ENCODE measurements around the gene CAMTA1. TPM values are rescaled to one million over a fixed set of nuclear protein-coding genes. Genes with fewer than 3 reads are reported as not detected.

Gene CAMTA1
- total RNA-seq, 6 experiments from 2014 or later = 78.1 to 96.6 (median 86.1) TPM

DNA sequence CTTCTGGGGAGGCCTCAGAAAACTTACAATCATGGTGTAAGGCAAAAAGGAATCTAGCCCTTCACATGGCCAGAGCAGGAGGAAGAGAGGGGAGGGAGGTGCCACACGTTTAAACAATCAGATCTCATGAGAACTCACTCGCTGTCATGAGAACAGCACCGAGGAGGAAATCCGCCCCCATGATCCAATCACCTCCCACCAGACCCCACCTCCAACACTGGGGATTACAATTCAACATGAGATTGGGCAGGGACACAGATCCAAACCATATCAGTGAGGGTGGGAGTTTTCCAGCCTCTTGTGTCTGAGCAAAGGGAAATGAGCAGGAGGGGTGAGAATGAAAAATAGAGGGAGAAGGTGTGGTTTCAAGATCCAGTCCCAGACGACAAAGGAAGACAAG, 503.7 kb downstream of the CAMTA1 start:
- no peak for TF ChIP-seq CTCF (IDR thresholded peaks at IDR 0.05)
- peaks cover 2% of the 10 kb centered on the region; the same call in 1 of the 2 replicates for H3K27me3 Mint-ChIP-seq (ENCODE audit: insufficient read depth)
- H3K9me3 Mint-ChIP-seq = peaks cover 23% of the 10 kb centered on the region
- H3K4me1 Mint-ChIP-seq (ENCODE audit: low read depth) = peaks cover 46% of the 10 kb centered on the region
- no peak for DNase-seq
- no peak overlapping the region for H3K4me3 Mint-ChIP-seq
- H3K36me3 Mint-ChIP-seq (ENCODE audit: low read depth) = peaks cover 31% of the 10 kb centered on the region
- H3K27ac Mint-ChIP-seq = no peak overlapping the region

DNA sequence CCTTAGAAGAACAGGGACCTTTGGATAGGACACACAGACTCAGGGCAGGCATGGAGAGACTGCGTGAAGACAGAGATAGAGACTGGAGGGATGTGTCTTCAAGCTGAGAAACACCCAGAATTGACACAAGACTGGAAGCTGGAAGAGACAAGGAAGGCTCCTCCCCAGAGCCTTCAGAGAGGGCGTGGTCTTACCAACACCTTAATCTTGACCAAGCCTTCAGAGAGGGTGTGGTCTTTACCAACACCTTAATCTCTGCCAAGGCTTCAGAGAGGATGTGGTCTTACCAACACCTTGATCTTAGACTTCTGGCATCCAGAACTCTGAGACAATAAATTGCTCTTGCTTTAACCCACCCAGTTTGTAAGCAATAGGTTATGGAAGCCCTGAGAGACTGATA, 504.4 kb downstream of the CAMTA1 start:
- DNase-seq = no peak
- H3K9me3 Mint-ChIP-seq = peaks cover 23% of the 10 kb centered on the region
- no peak overlapping the region for H3K27ac Mint-ChIP-seq
- H3K4me3 Mint-ChIP-seq = no peak overlapping the region
- peaks cover 31% of the 10 kb centered on the region for H3K36me3 Mint-ChIP-seq (ENCODE audit: low read depth)
- no peak for TF ChIP-seq CTCF (IDR thresholded peaks at IDR 0.05)
- peaks cover 2% of the 10 kb centered on the region; the same call in 1 of the 2 replicates for H3K27me3 Mint-ChIP-seq (ENCODE audit: insufficient read depth)
- H3K4me1 Mint-ChIP-seq (ENCODE audit: low read depth) = peaks cover 42% of the 10 kb centered on the region

DNA sequence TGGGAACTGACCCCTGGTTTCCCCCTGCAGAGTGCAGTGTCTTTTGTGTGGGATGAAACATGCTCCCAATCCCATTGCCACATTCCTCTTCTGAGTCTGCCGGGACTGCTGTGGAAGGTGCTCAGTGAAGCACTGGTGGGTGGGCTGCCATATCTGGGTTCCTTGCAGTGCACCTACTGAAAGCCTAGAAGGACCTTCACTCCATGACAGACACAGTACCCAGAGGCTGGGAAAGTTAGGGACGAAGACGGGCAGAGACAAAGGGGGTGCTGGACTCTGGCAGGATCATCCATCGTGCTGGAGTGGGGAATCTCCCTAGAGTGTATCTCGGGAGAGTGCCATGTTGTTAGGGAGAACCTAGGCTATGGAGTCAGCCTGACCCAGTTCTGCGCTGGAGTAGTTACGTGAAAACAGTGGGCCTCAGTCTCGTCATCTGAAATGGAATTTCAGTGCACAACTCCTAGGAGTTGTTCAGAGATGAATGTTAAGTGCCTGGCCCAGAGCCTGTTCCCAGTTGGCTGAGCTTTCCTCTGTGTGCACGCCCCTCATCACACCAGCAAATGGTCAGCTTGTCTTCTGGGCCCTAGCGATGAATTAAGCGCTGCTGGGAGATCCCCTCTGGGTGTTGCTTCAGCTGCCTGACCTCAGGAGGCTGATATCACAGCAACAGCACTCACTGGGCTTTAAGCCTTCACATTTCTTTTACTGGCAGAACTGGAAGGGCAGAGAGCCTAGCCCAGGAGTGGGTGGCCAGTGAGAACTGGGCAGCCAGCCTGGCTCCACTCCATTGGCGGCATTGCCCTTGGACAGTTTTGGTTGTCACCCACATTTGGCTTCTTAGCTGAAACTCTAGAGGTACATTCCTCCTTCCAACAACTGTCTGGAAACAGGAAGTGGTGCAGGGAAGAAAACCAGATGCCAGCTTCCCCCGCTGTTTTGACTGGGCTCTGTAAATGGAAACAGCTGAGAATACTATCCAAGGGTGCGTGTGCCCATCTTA, 506.0 kb downstream of the CAMTA1 start:
- no peak for TF ChIP-seq CTCF (IDR thresholded peaks at IDR 0.05)
- H3K9me3 Mint-ChIP-seq = peaks cover 26% of the 10 kb centered on the region
- H3K36me3 Mint-ChIP-seq (ENCODE audit: low read depth) = peaks cover 32% of the 10 kb centered on the region
- peaks cover 33% of the 10 kb centered on the region for H3K4me1 Mint-ChIP-seq (ENCODE audit: low read depth)
- peaks cover 2% of the 10 kb centered on the region; the same call in 1 of the 2 replicates for H3K27me3 Mint-ChIP-seq (ENCODE audit: insufficient read depth)
- H3K4me3 Mint-ChIP-seq = no peak overlapping the region
- H3K27ac Mint-ChIP-seq = peak overlapping the region; percentile 42; the same call in 1 of the 2 replicates
- no peak for DNase-seq

DNA sequence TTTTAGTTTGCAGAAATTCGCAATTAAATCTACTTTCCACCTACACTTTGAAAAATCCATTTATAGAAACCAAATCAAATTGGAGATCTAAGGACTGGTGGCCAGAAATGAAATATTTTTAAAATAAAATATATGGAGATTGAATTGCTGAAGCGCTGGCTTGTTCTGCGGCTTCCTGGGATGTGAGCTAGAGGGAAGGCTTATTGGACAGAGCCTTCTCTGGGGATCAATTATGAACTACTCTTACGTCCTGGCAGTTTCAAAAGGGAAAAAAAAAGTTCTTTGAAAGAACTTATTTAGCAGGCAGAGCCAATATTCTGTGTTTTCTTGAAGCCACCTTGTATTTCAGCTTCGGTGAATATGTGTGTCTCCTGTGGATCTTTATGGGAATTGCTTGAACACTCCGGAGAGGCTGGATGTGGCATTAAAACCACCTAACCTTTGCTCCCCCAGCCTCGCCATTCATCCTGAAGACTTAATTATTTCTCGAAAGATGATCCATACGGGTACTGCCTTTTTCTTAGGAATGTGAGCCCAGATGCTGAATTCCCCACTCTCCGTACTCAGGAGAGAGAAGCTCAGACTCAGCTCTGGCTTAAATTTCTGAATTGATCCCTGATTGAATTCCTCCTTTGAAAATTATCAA, 506.9 kb downstream of the CAMTA1 start:
- H3K27me3 Mint-ChIP-seq (ENCODE audit: insufficient read depth) = peaks cover 2% of the 10 kb centered on the region; the same call in 1 of the 2 replicates
- TF ChIP-seq CTCF (IDR thresholded peaks at IDR 0.05) = no peak
- H3K9me3 Mint-ChIP-seq = peaks cover 30% of the 10 kb centered on the region
- no peak overlapping the region for H3K27ac Mint-ChIP-seq
- H3K4me3 Mint-ChIP-seq = no peak overlapping the region
- H3K36me3 Mint-ChIP-seq (ENCODE audit: low read depth) = peaks cover 32% of the 10 kb centered on the region
- DNase-seq = no peak
- H3K4me1 Mint-ChIP-seq (ENCODE audit: low read depth) = peaks cover 40% of the 10 kb centered on the region

DNA sequence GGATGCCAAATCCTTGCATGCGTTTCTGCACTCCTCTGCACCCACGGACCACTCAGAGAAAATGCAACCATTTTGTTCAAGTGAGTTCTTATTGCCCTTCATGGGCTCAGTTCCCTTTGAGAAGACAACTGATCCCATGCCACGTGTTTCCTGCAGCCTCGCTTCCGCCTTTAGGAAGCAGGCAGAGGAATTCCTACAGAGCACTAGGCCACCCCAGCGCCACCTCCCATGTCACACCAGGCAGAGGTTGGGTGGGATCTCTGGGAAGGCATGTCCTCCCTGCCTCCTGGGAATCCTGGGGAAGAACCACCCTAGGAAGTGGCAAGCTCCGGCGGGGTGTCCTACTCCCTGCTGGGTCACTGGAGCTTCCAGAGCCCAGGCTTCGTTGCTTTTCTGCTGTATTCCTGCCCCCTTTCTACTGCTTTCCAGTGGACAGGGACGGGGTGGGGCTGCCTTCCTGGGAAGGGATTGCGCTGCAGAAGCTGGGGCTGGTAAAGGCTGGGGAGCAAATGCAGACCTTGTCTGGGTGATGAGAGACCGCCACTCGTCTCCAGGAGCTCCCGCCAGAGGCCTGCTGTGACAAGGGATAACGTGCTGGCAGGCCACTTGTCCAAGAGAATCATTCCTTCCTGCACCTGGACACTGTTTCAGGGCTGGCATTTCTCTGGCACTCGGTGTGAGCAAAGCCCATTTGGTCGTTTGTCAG, 507.6 kb downstream of the CAMTA1 start:
- peaks cover 2% of the 10 kb centered on the region; the same call in 1 of the 2 replicates for H3K27me3 Mint-ChIP-seq (ENCODE audit: insufficient read depth)
- H3K36me3 Mint-ChIP-seq (ENCODE audit: low read depth) = peaks cover 28% of the 10 kb centered on the region
- no peak overlapping the region for H3K4me3 Mint-ChIP-seq
- no peak overlapping the region for H3K27ac Mint-ChIP-seq
- peaks cover 28% of the 10 kb centered on the region for H3K9me3 Mint-ChIP-seq
- DNase-seq = no peak
- peaks cover 42% of the 10 kb centered on the region for H3K4me1 Mint-ChIP-seq (ENCODE audit: low read depth)
- TF ChIP-seq CTCF (IDR thresholded peaks at IDR 0.05) = no peak
